Neural cell (in vitro differentiated cells): Measurements from ENCODE around the gene CSTB. TPM values are rescaled to one million over a fixed set of nuclear protein-coding genes. Genes with fewer than 3 reads are reported as not detected.

Source experiments
- H2AFZ ChIP-seq: fragments of 200-600, 300-800 bp; sonication (generic), shearing (Covaris generic); 2 replicates; pipeline ENCODE4 v1.6.0; 2014; ENCODE audit warnings: low read depth, mild to moderate bottlenecking, antibody characterized with exemption, low read length, moderate library complexity
- H3F3A ChIP-seq: fragments of 200-600 bp; shearing (Covaris generic); 2 replicates; pipeline ENCODE4 v1.6.1; 2016; ENCODE audit warnings: mild to moderate bottlenecking, moderate library complexity, mixed read lengths, antibody characterized with exemption, low read length; ENCODE audit not compliant: insufficient read depth, poor library complexity, severe bottlenecking
- H3K27ac ChIP-seq: fragments of 200-600, 300-800 bp; sonication (generic), shearing (Covaris generic); 2 replicates; pipeline ENCODE4 v1.5.1; 2014; ENCODE audit warnings: mild to moderate bottlenecking, low read length, moderate library complexity
- H3K27me3 ChIP-seq: fragments of 300-800, 200-600 bp; sonication (generic), shearing (Covaris generic); 2 replicates; pipeline ENCODE4 v1.6.0; 2014; ENCODE audit warnings: mild to moderate bottlenecking, low read depth, low read length, moderate library complexity; ENCODE audit not compliant: insufficient read depth
- H3K36me3 ChIP-seq: fragments of 300-800, 200-600 bp; sonication (generic), shearing (Covaris generic); 2 replicates; pipeline ENCODE4 v1.5.1; 2014; ENCODE audit warnings: mild to moderate bottlenecking, antibody characterized with exemption, low read length, moderate library complexity; ENCODE audit not compliant: insufficient read depth
- H3K4me2 ChIP-seq: fragments of 300-800, 200-600 bp; sonication (generic), shearing (Covaris generic); 2 replicates; pipeline ENCODE4 v1.6.0; 2014; ENCODE audit warnings: mild to moderate bottlenecking, low read length
- H3K4me3 ChIP-seq: fragments of 300-800, 200-600 bp; sonication (generic), shearing (Covaris generic); 2 replicates; pipeline ENCODE4 v1.5.1; 2014; ENCODE audit warnings: mild to moderate bottlenecking, low read length, moderate library complexity
- H3K79me2 ChIP-seq: fragments of 200-600 bp; shearing (Covaris generic); replicated peaks from 2 replicates; pipeline ENCODE4 v1.6.0; 2014; ENCODE audit warnings: mild to moderate bottlenecking, low read length, moderate library complexity; ENCODE audit not compliant: insufficient read depth
- H3K9ac ChIP-seq: fragments of 300-800, 200-600 bp; sonication (generic), shearing (Covaris generic); 2 replicates; pipeline ENCODE4 v1.6.1; 2016; ENCODE audit warnings: mild to moderate bottlenecking, low read length, mixed read lengths
- H3K9me2 ChIP-seq: fragments of 200-600 bp; shearing (Covaris generic); 2 replicates; pipeline ENCODE4 v1.6.1; 2016; ENCODE audit warnings: mild to moderate bottlenecking, low read length, mixed read lengths; ENCODE audit not compliant: insufficient read depth
- H3K9me3 ChIP-seq: fragments of 200-600, 300-800 bp; sonication (generic), shearing (Covaris generic); 2 replicates; pipeline ENCODE4 v1.6.1; 2016; ENCODE audit warnings: mild to moderate bottlenecking, mixed run types, low read length, moderate library complexity, mixed read lengths
- H4K20me1 ChIP-seq: fragments of 200-600 bp; shearing (Covaris generic); 2 replicates; pipeline ENCODE4 v1.6.1; 2016; ENCODE audit warnings: mild to moderate bottlenecking, mixed run types; ENCODE audit not compliant: insufficient read depth
- CTCF ChIP-seq: fragments of 450-650 bp; IDR thresholded peaks from 2 replicates; pipeline ENCODE4 v1.5.1; 2014; ENCODE audit warnings: antibody characterized with exemption, mild to moderate bottlenecking, moderate library complexity; ENCODE audit not compliant: poor library complexity, severe bottlenecking
- EP300 ChIP-seq: fragments of 450-650 bp; conservative IDR thresholded peaks from 2 replicates; pipeline ENCODE4 v1.6.1; 2014; ENCODE audit warnings: antibody characterized with exemption, mild to moderate bottlenecking, moderate library complexity; ENCODE audit not compliant: poor library complexity, severe bottlenecking
- EZH2 ChIP-seq: fragments of 200-600, 300-800 bp; shearing (Covaris generic), sonication (generic); IDR thresholded peaks from 2 replicates; pipeline ENCODE4 v1.6.1; 2014; ENCODE audit warnings: antibody characterized with exemption, low read length, borderline replicate concordance, mild to moderate bottlenecking; ENCODE audit not compliant: insufficient read depth, poor library complexity, severe bottlenecking
- MXI1 ChIP-seq: fragments of 450-650 bp; conservative IDR thresholded peaks from 2 replicates; pipeline ENCODE4 v1.6.1; 2014; ENCODE audit warnings: antibody characterized with exemption, mild to moderate bottlenecking; ENCODE audit not compliant: poor library complexity, severe bottlenecking
- POLR2AphosphoS5 ChIP-seq: IDR thresholded peaks from 2 replicates; pipeline ENCODE4 v1.6.1; 2012
- RAD21 ChIP-seq: fragments of 450-650 bp; conservative IDR thresholded peaks from 2 replicates; pipeline ENCODE4 v1.6.1; 2014; ENCODE audit warnings: antibody characterized with exemption, mild to moderate bottlenecking, moderate library complexity
- REST ChIP-seq: IDR thresholded peaks from 2 replicates; pipeline ENCODE4 v1.6.1; 2012; ENCODE audit warnings: borderline replicate concordance
- SMC3 ChIP-seq: fragments of 450-650 bp; conservative IDR thresholded peaks from 2 replicates; pipeline ENCODE4 v1.6.1; 2014; ENCODE audit warnings: antibody characterized with exemption, mild to moderate bottlenecking, moderate library complexity; ENCODE audit not compliant: poor library complexity
- TAF1 ChIP-seq: IDR thresholded peaks from 2 replicates; pipeline ENCODE4 v1.6.1; 2012; ENCODE audit warnings: low read depth
- polyA plus RNA-seq: library from polyadenylated mRNA; depleted of rRNA; stranded (reverse); fragments of >200 nt; gene quantifications from 2 replicates; pipeline ENCODE4 v1.2.3, GENCODE V29; 2014

The CSTB gene
- polyA plus RNA-seq, 1 donor from 2014 or later: 9.7 TPM

- no peak for TF ChIP-seq REST
- TF ChIP-seq EP300: no peak
- TF ChIP-seq EZH2: no peak
- peak; percentile 79 for TF ChIP-seq SMC3
- TF ChIP-seq TAF1: no peak
- no peak for TF ChIP-seq POLR2AphosphoS5
- no peak for TF ChIP-seq MXI1
- TF ChIP-seq RAD21: peak; percentile 86
- peak; percentile 84 for TF ChIP-seq CTCF
- no peak overlapping the region for H3K4me2 ChIP-seq
- H2AFZ ChIP-seq: no peak overlapping the region
- no peaks in the 10 kb centered on the region for H3K9me3 ChIP-seq
- H3K4me3 ChIP-seq: no peak overlapping the region
- H4K20me1 ChIP-seq: no peaks in the 10 kb centered on the region
- H3F3A ChIP-seq: no peaks in the 10 kb centered on the region
- no peak overlapping the region for H3K27ac ChIP-seq
- no peaks in the 10 kb centered on the region for H3K36me3 ChIP-seq
- H3K27me3 ChIP-seq: no peaks in the 10 kb centered on the region
- H3K79me2 ChIP-seq: no peaks in the 10 kb centered on the region
- no peaks in the 10 kb centered on the region for H3K9me2 ChIP-seq
- H3K9ac ChIP-seq: no peak overlapping the region
These were observed 34.6 kb upstream of the CSTB start for GRCh38 chr21:43810505-43811261.

- no peaks in the 10 kb centered on the region for H3F3A ChIP-seq
- H3K4me3 ChIP-seq: no peak overlapping the region
- no peaks in the 10 kb centered on the region for H3K9me2 ChIP-seq
- no peak for TF ChIP-seq POLR2AphosphoS5
- no peak for TF ChIP-seq CTCF
- no peaks in the 10 kb centered on the region for H3K36me3 ChIP-seq
- H2AFZ ChIP-seq: no peak overlapping the region
- no peak overlapping the region for H3K27ac ChIP-seq
- no peaks in the 10 kb centered on the region for H4K20me1 ChIP-seq
- no peaks in the 10 kb centered on the region for H3K9me3 ChIP-seq
- H3K79me2 ChIP-seq: no peaks in the 10 kb centered on the region
- H3K4me2 ChIP-seq: no peak overlapping the region
- no peak overlapping the region for H3K9ac ChIP-seq
- H3K27me3 ChIP-seq: no peaks in the 10 kb centered on the region
These were observed 33.9 kb upstream of the CSTB start for GRCh38 chr21:43809853-43810504.
